Trophoblast cell (in vitro differentiated cells and primary cell): Measurements from ENCODE around the gene IRS1.
"Not testable (repeated sequence)": the region's sequence is repeated elsewhere in the genome, so short reads cannot be mapped to it uniquely, and the experiment has no call there.

Experiments used
- DNase-seq, 2 donors: peaks; one replicate each; pipeline ENCODE4 v3.0.0-alpha.2; 2016
- H2AFZ ChIP-seq: 2 replicates; pipeline ENCODE4 v1.6.1; 2013; ENCODE audit warnings: low read length, moderate library complexity, mild to moderate bottlenecking; ENCODE audit not compliant: insufficient read depth, poor library complexity
- H2AK5ac ChIP-seq: 2 replicates; pipeline ENCODE4 v1.6.1; 2013; ENCODE audit warnings: mild to moderate bottlenecking, low read length
- H2BK120ac ChIP-seq: 2 replicates; pipeline ENCODE4 v1.6.1; 2013; ENCODE audit warnings: low read length, mild to moderate bottlenecking, moderate library complexity; ENCODE audit not compliant: insufficient read depth, poor library complexity
- H2BK12ac ChIP-seq: 2 replicates; pipeline ENCODE4 v1.6.1; 2013; ENCODE audit warnings: mild to moderate bottlenecking, low read length, moderate library complexity
- H2BK5ac ChIP-seq: 2 replicates; pipeline ENCODE4 v1.6.1; 2013; ENCODE audit warnings: low read length, low read depth, moderate library complexity, mild to moderate bottlenecking; ENCODE audit not compliant: poor library complexity
- H3K14ac ChIP-seq: 2 replicates; pipeline ENCODE4 v1.6.1; 2013; ENCODE audit warnings: mild to moderate bottlenecking, low read length
- H3K18ac ChIP-seq: 2 replicates; pipeline ENCODE4 v1.6.1; 2013; ENCODE audit warnings: mild to moderate bottlenecking, low read length
- H3K23ac ChIP-seq: 2 replicates; pipeline ENCODE4 v1.6.1; 2013; ENCODE audit warnings: low read length
- H3K27ac ChIP-seq: 2 replicates; pipeline ENCODE4 v1.5.1; 2013; ENCODE audit warnings: low read depth, mild to moderate bottlenecking, inconsistent platforms, low read length, moderate library complexity
- H3K27me3 ChIP-seq: 2 replicates; pipeline ENCODE4 v1.6.1; 2013; ENCODE audit warnings: inconsistent platforms, mild to moderate bottlenecking, low read length, moderate library complexity; ENCODE audit not compliant: insufficient read depth
- H3K36me3 ChIP-seq, 2 experiments: 1 replicate in 1 of 2; 2 replicates in 1 of 2; pipeline ENCODE4 v1.6.1; 2013; ENCODE audit warnings: low read length in 2 of 2, mild to moderate bottlenecking in 2 of 2, moderate library complexity in 1 of 2; ENCODE audit not compliant: insufficient read depth in 2 of 2, control insufficient read depth in 1 of 2
- H3K4ac ChIP-seq: 2 replicates; pipeline ENCODE4 v1.6.1; 2013; ENCODE audit warnings: low read depth, mild to moderate bottlenecking, low read length, moderate library complexity
- H3K4me1 ChIP-seq, 2 experiments: 1 replicate in 1 of 2; 2 replicates in 1 of 2; pipeline ENCODE4 v1.6.1; 2013; ENCODE audit warnings: low read length in 2 of 2, mild to moderate bottlenecking in 2 of 2, moderate library complexity in 1 of 2; ENCODE audit not compliant: insufficient read depth in 2 of 2, control insufficient read depth in 1 of 2
- H3K4me2 ChIP-seq: 2 replicates; pipeline ENCODE4 v1.6.1; 2013; ENCODE audit warnings: inconsistent platforms, mild to moderate bottlenecking, low read length, moderate library complexity
- H3K4me3 ChIP-seq: 2 replicates; pipeline ENCODE4 v1.5.1; 2013; ENCODE audit warnings: mild to moderate bottlenecking, low read depth, low read length, inconsistent platforms
- H3K79me1 ChIP-seq: one replicate; pipeline ENCODE4 v1.6.1; 2013; ENCODE audit warnings: low read length
- H3K79me2 ChIP-seq: 2 replicates; pipeline ENCODE4 v1.6.1; 2013; ENCODE audit warnings: low read length, mild to moderate bottlenecking; ENCODE audit not compliant: control insufficient read depth, insufficient read depth, poor library complexity
- H3K9ac ChIP-seq: 2 replicates; pipeline ENCODE4 v1.6.1; 2013; ENCODE audit warnings: mild to moderate bottlenecking, low read length
- H3K9me3 ChIP-seq: 2 replicates; pipeline ENCODE4 v1.6.1; 2013; ENCODE audit warnings: low read depth, mild to moderate bottlenecking, control low read depth, inconsistent platforms, low read length; ENCODE audit not compliant: insufficient read depth
- H4K12ac ChIP-seq: 2 replicates; pipeline ENCODE4 v1.6.1; 2013; ENCODE audit warnings: low read depth, mild to moderate bottlenecking, low read length, moderate library complexity
- H4K8ac ChIP-seq: 2 replicates; pipeline ENCODE4 v1.6.1; 2013; ENCODE audit warnings: low read depth, mild to moderate bottlenecking, low read length, moderate library complexity
- H4K91ac ChIP-seq: one replicate; pipeline ENCODE4 v1.6.1; 2013; ENCODE audit warnings: low read depth, mild to moderate bottlenecking, low read length, moderate library complexity
- WGBS: extraction: QIAGEN DNeasy Blood & Tissue Kit; methylation state at CpG from one replicate; pipeline ENCODE4 v1.1.7; 2013; ENCODE audit warnings: missing lambda C conversion rate; ENCODE audit not compliant: insufficient read length, insufficient coverage; ENCODE audit errors: extremely low coverage; 5-methylcytosine and 5-hydroxymethylcytosine counted together

Gene IRS1

DNA sequence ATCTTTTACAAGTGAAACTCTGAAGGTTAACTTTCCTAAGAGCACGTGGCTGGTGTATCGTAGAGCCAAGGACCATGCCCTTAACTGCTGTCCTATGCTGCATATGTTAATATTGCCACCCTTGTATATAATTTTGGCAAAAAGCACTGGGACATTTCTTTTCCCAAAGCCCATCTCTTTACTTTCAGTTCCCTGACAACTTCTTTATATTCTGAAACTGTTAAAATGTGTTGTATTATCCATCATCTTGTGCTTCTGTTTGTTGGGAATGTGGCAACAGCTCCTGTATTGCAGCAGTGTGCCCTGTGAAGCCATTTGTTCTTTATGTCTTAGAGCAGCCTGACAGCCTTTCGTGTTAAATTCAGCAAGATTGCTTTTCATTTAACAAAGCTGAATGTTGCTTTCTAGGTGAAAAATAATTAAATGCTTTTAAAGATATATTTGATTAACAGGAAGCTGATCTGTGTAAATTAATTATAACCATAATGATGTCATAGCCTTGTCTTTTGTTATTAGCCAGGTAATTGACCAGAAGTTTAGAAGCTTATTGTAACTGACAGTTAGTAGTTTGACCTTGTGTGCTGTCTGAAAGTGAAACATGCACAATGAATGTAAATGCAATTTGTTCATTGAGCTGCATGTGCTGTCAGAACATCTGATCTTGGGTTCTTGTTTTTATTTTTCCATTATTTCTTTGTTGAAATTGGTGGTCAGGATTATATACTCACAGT is 45.9 kb upstream of the IRS1 start:
- no peak overlapping the region for H3K9ac ChIP-seq
- no peak overlapping the region for H3K23ac ChIP-seq

DNA sequence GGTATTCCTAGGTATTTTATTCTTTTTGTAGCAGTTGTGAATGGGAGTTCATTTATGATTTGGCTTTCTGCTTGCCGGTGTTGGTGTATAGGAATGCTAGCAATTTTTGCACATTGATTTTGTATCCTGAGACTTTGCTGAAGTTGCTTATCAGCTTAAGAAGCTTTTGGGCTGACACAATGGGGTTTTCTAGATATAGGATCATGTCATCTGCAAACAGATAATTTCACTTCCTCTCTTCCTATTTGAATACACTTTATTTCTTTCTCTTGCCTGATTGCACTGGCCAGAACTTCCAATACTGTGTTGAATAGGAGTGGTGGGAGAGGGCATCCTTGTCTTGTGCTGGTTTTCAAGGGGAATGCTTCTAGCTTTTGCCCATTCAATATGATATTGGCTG is 43.4 kb upstream of the IRS1 start:
- H3K9ac ChIP-seq, H2BK120ac ChIP-seq, H3K27ac ChIP-seq, H4K12ac ChIP-seq, H3K36me3 ChIP-seq, H3K23ac ChIP-seq, DNase-seq, H3K79me2 ChIP-seq, H3K9me3 ChIP-seq, H4K8ac ChIP-seq, H2BK5ac ChIP-seq, H3K79me1 ChIP-seq, H4K91ac ChIP-seq, H2AFZ ChIP-seq, H3K4ac ChIP-seq, H3K18ac ChIP-seq, H3K4me1 ChIP-seq, H3K4me2 ChIP-seq, H3K4me3 ChIP-seq, H3K14ac ChIP-seq, H2AK5ac ChIP-seq, H2BK12ac ChIP-seq, H3K27me3 ChIP-seq: not testable (repeated sequence)
- no CpG with 5 or more reads among the region's 1 CpG for whole genome bisulfite sequencing

More for the DNA sequence above, 45.9 kb upstream of the IRS1 start:
- H2AK5ac ChIP-seq: no peak overlapping the region
- no peak overlapping the region for H3K4me3 ChIP-seq
- H3K79me2 ChIP-seq: no peaks in the 10 kb centered on the region
- H3K36me3 ChIP-seq: no peaks in the 10 kb centered on the region
- H3K27ac ChIP-seq: no peak overlapping the region
- no peak overlapping the region for H2BK5ac ChIP-seq
- no peaks in the 10 kb centered on the region for H3K9me3 ChIP-seq
- H4K8ac ChIP-seq: no peak overlapping the region
- H3K27me3 ChIP-seq: no peaks in the 10 kb centered on the region
- no peak overlapping the region for H4K12ac ChIP-seq
- H3K18ac ChIP-seq: no peak overlapping the region
- H2BK12ac ChIP-seq: no peak overlapping the region
- no peaks in the 10 kb centered on the region for H3K79me1 ChIP-seq
- no peak overlapping the region for H3K4me2 ChIP-seq
- no peak overlapping the region for H2AFZ ChIP-seq
- no peak overlapping the region for H2BK120ac ChIP-seq
- no peak overlapping the region for H4K91ac ChIP-seq
- WGBS: no CpG with 5 or more reads among the region's 3 CpGs
- peaks cover 4 to 5% of the 10 kb centered on the region in 2 experiments for H3K4me1 ChIP-seq
- H3K14ac ChIP-seq: no peak overlapping the region
- no peak overlapping the region for H3K4ac ChIP-seq
- no peak for DNase-seq

DNA sequence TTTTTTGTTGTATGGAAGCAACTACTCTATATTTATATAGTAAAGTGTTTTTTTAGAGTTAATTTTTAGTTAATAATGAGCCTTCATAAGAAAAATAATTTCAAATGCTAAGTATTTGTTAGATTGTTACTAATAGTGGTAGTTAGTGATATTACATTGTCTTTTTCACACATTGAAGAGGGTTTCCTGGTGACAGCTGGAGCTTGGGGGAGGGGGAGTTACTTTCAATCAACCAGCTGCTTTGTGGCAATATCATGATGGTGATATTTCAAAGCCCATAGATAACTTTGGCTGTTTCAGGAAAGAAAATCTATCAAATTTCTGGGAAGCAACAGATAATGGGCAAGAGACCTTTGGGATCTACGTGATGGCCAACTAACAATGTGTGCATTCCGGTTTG is 40.3 kb upstream of the IRS1 start:
- H3K4me3 ChIP-seq: no peak overlapping the region
- no peaks in the 10 kb centered on the region for H3K36me3 ChIP-seq
- H3K23ac ChIP-seq: no peak overlapping the region
- peaks cover 10% of the 10 kb centered on the region for H3K79me1 ChIP-seq
- H2AFZ ChIP-seq: no peak overlapping the region
- peaks cover 0 to 4% of the 10 kb centered on the region in 2 experiments for H3K4me1 ChIP-seq
- H3K9me3 ChIP-seq: no peaks in the 10 kb centered on the region
- H2AK5ac ChIP-seq: no peak overlapping the region
- no peak for DNase-seq
- H3K4ac ChIP-seq: no peak overlapping the region
- peaks cover 7% of the 10 kb centered on the region for H3K79me2 ChIP-seq
- no peak overlapping the region for H2BK120ac ChIP-seq
- H2BK12ac ChIP-seq: no peak overlapping the region
- H3K9ac ChIP-seq: no peak overlapping the region
- no peak overlapping the region for H4K91ac ChIP-seq
- H2BK5ac ChIP-seq: no peak overlapping the region
- H3K4me2 ChIP-seq: no peak overlapping the region
- H3K27me3 ChIP-seq: no peaks in the 10 kb centered on the region
- H3K18ac ChIP-seq: no peak overlapping the region
- no peak overlapping the region for H4K8ac ChIP-seq
- no CpG with 5 or more reads among the region's 2 CpGs for WGBS
- H4K12ac ChIP-seq: no peak overlapping the region
- H3K14ac ChIP-seq: no peak overlapping the region
- no peak overlapping the region for H3K27ac ChIP-seq

DNA sequence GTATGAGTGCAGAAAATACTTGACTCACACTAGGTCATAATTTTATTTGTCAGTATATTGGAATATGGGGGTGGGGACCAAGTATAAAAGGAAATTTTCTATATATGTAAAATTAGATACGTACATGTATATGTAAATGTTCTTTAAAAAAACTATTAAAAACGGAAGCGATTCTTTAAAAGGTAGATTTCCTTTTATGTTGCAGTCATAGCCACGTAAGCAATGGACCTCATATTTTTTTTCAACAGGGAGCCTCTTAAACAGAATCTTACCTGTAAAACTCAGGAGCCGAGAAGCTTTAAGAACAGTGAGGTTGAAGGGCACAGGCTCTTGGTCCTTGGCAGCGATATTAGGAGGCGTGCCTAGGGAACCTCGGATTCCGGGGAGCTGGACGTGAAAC is 39.5 kb upstream of the IRS1 start:
- Histone ChIP-seq H2AK5ac (no peak overlapping the region), H4K8ac (no peak overlapping the region), H3K18ac (no peak overlapping the region), H3K4me2 (no peak overlapping the region), H3K36me3 (no peaks in the 10 kb centered on the region), H3K14ac (no peak overlapping the region), H4K91ac (no peak overlapping the region), H3K9ac (no peak overlapping the region), H4K12ac (no peak overlapping the region), H2BK5ac (no peak overlapping the region), H3K4ac (no peak overlapping the region), H3K79me1 (peaks cover 10% of the 10 kb centered on the region), H3K4me1 (peaks cover 0 to 4% of the 10 kb centered on the region in 2 experiments), H3K79me2 (peaks cover 7% of the 10 kb centered on the region), H3K27ac (no peak overlapping the region), H2BK120ac (no peak overlapping the region), H2AFZ (no peak overlapping the region), H3K9me3 (no peaks in the 10 kb centered on the region), H3K27me3 (no peaks in the 10 kb centered on the region), H3K23ac (no peak overlapping the region), H2BK12ac (no peak overlapping the region), H3K4me3 (no peak overlapping the region)
- no peak for DNase-seq
- no CpG with 5 or more reads among the region's 10 CpGs for WGBS
